ENCODE data around the gene NEMP1. TPM values are rescaled to one million over a fixed set of nuclear protein-coding genes. Genes with fewer than 3 reads are reported as not detected.

NEMP1 gene
- total RNA-seq, 1 experiment from 2014 or later = 36.6 TPM

- Histone ChIP-seq H3K79me2 (ENCODE audit: low read depth) (no peaks in the 10 kb centered on the region), H4K20me1 (ENCODE audit: insufficient read depth) (no peaks in the 10 kb centered on the region), H3K27me3 (ENCODE audit: insufficient read depth, low read depth) (peaks cover 48% of the 10 kb centered on the region), H3K9me2 (ENCODE audit: insufficient read depth) (no peaks in the 10 kb centered on the region), H3K9me3 (ENCODE audit: insufficient read depth, low read depth) (no peaks in the 10 kb centered on the region), H3K4me1 (replicated peaks; ENCODE audit: insufficient read depth) (no peaks in the 10 kb centered on the region; the same call in 1 of the 2 replicates), H3F3A (ENCODE audit: insufficient read depth, low read depth) (no peaks in the 10 kb centered on the region; the same call in 1 of the 2 replicates), H3K4me3 (no peak overlapping the region), H3K36me3 (ENCODE audit: low read depth) (no peaks in the 10 kb centered on the region), H3K27ac (no peak overlapping the region), H2AFZ (no peak overlapping the region), H3K4me2 (no peak overlapping the region)
- no peak for DNase-seq
- TF ChIP-seq CTCF (conservative IDR thresholded peaks at IDR 0.05) (no peak), EZH2 (IDR thresholded peaks at IDR 0.05; ENCODE audit: low read depth) (no peak)
- ChIA-PET POLR2A (ENCODE audit: unreplicated experiment) (no interaction called here), CTCF (interaction anchor here (0.6 kb wide), 1 partner anchor 227 kb away, joined by 3 read pairs; no protein-coding TSS in a partner anchor)
- no TSS peak for BruUV-seq (replicated peaks)
- intact Hi-C loops (cut with micrococcal nuclease; ENCODE audit: unreplicated experiment) = no loop called here
These were observed 65.8 kb downstream of the NEMP1 start for GRCh38 chr12:57012600-57013465.

DNA sequence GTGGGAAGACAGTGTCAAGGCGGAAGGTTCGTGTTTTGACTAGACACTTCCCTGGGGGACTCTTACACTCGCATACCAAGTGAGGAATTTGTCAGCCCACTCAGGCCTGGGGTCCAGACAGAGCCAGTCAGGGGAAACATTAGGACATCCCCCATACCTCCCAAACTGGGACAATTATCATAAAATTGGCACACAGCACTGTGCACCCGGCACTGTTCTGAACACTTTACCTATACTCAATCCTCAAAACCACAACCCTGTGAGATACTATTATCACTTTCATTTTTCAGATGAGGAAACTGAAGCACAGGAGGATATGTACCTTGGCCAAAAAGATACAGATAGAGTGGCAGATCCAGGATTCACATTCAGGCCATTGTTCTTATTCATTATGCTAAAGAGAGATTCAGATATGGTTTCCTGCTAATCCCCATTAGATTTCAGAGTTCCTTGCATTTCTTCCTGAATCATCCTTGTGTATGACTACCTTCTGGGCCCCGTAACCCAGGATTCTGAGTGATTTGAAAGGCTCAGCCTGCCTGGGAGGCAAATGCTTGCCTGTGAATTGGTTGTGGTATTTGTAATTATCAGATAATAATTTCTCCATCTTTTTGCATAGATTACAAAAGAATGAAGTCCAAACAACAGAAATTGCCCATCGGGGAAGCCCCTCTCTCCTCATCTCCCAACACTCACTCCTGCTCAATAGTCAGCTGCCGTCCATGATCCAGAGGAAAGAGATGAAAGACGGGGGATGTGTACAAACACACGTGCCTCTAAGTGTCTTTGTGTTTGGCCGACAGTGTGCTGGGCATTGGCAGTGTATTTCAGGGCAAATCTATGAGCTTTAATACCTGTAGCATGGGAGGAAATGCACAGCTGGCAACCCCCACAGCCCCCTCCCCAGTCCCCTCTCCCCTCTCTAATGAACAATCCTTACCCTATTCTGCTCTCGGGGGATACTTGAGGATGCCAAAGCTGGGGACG, 66.9 kb downstream of the NEMP1 start:
- Histone ChIP-seq H3K79me2 (ENCODE audit: low read depth) (no peaks in the 10 kb centered on the region), H3K27me3 (ENCODE audit: insufficient read depth, low read depth) (peaks cover 48% of the 10 kb centered on the region), H3K27ac (no peak overlapping the region), H2AFZ (no peak overlapping the region), H3K4me2 (no peak overlapping the region), H4K20me1 (ENCODE audit: insufficient read depth) (no peaks in the 10 kb centered on the region), H3F3A (ENCODE audit: insufficient read depth, low read depth) (no peaks in the 10 kb centered on the region; the same call in 1 of the 2 replicates), H3K4me1 (replicated peaks; ENCODE audit: insufficient read depth) (peaks cover 3% of the 10 kb centered on the region), H3K9me3 (ENCODE audit: insufficient read depth, low read depth) (no peaks in the 10 kb centered on the region), H3K36me3 (ENCODE audit: low read depth) (no peaks in the 10 kb centered on the region), H3K9me2 (ENCODE audit: insufficient read depth) (no peaks in the 10 kb centered on the region), H3K4me3 (no peak overlapping the region)
- intact Hi-C loops (cut with micrococcal nuclease; ENCODE audit: unreplicated experiment) = no loop called here
- ChIA-PET CTCF (interaction anchor here (0.6 kb wide), 1 partner anchor 228 kb away, joined by 3 read pairs; no protein-coding TSS in a partner anchor), POLR2A (ENCODE audit: unreplicated experiment) (no interaction called here)
- DNase-seq = no peak
- TF ChIP-seq EZH2 (IDR thresholded peaks at IDR 0.05; ENCODE audit: low read depth) = no peak
- no peak for TF ChIP-seq CTCF (conservative IDR thresholded peaks at IDR 0.05)
- BruUV-seq (replicated peaks) = no TSS peak

- POLR2A ChIA-PET (ENCODE audit: unreplicated experiment) = no interaction called here
- no TSS peak for BruUV-seq (replicated peaks)
These were observed 67.9 kb downstream of the NEMP1 start for GRCh38 chr12:57010627-57011247.

More at GRCh38 chr12:57010627-57011247, 67.9 kb downstream of the NEMP1 start:
- H3K4me3 ChIP-seq = no peak overlapping the region
- H3K79me2 ChIP-seq (ENCODE audit: low read depth) = peaks cover 3% of the 10 kb centered on the region; the same call in 1 of the 2 replicates
- intact Hi-C loops (cut with micrococcal nuclease; ENCODE audit: unreplicated experiment) = no loop called here
- H3K9me3 ChIP-seq (ENCODE audit: insufficient read depth, low read depth) = no peaks in the 10 kb centered on the region
- no peaks in the 10 kb centered on the region for H4K20me1 ChIP-seq (ENCODE audit: insufficient read depth)
- H3K4me2 ChIP-seq = no peak overlapping the region
- H3K4me1 ChIP-seq (replicated peaks; ENCODE audit: insufficient read depth) = peaks cover 5% of the 10 kb centered on the region
- H2AFZ ChIP-seq = no peak overlapping the region
- H3K27ac ChIP-seq = no peak overlapping the region
- H3F3A ChIP-seq (ENCODE audit: insufficient read depth, low read depth) = no peaks in the 10 kb centered on the region; the same call in 1 of the 2 replicates
- no peak for TF ChIP-seq EZH2 (IDR thresholded peaks at IDR 0.05; ENCODE audit: low read depth)
- no peak for TF ChIP-seq CTCF (conservative IDR thresholded peaks at IDR 0.05)
- H3K27me3 ChIP-seq (ENCODE audit: insufficient read depth, low read depth) = peaks cover 41% of the 10 kb centered on the region
- DNase-seq = no peak
- no peaks in the 10 kb centered on the region for H3K36me3 ChIP-seq (ENCODE audit: low read depth)
- H3K9me2 ChIP-seq (ENCODE audit: insufficient read depth) = no peaks in the 10 kb centered on the region
- CTCF ChIA-PET = no interaction called here

Data from PC-9 (cell line).